WERI-Rb-1 (cell line): ENCODE results near the gene RRP1.

ENCODE experiments used
- DNase-seq: peaks from one replicate; pipeline ENCODE4 v3.0.0-alpha.2; 2020
- H3K27ac ChIP-seq: fragments of 250-450 bp; sonication (Bioruptor Pico); 2 replicates; pipeline ENCODE4 v1.5.1; 2020; ENCODE audit warnings: mild to moderate bottlenecking, moderate library complexity
- H3K27me3 ChIP-seq: fragments of 250-450 bp; sonication (Bioruptor Pico); 2 replicates; pipeline ENCODE4 v1.5.1; 2021; ENCODE audit warnings: mild to moderate bottlenecking, low read depth, moderate library complexity; ENCODE audit not compliant: insufficient read depth, severe bottlenecking
- H3K36me3 ChIP-seq: fragments of 250-450 bp; sonication (Bioruptor Pico); 2 replicates; pipeline ENCODE4 v1.5.1; 2020; ENCODE audit warnings: mild to moderate bottlenecking, moderate library complexity
- H3K4me3 ChIP-seq: 2 replicates; pipeline ENCODE4 v1.5.1; 2011; ENCODE audit warnings: low read depth, mild to moderate bottlenecking, control low read depth, low read length
- H3K9me3 ChIP-seq: fragments of 250-450 bp; sonication (Bioruptor Pico); 2 replicates; pipeline ENCODE4 v1.5.1; 2021; ENCODE audit warnings: mild to moderate bottlenecking, moderate library complexity; ENCODE audit not compliant: severe bottlenecking
- TF ChIP-seq, protein P1 (sequence below): IDR thresholded peaks from 2 replicates; pipeline ENCODE4 v1.5.1; 2011; ENCODE audit warnings: low read depth, mild to moderate bottlenecking, control low read depth, inconsistent platforms, low read length

RRP1 gene

DNA sequence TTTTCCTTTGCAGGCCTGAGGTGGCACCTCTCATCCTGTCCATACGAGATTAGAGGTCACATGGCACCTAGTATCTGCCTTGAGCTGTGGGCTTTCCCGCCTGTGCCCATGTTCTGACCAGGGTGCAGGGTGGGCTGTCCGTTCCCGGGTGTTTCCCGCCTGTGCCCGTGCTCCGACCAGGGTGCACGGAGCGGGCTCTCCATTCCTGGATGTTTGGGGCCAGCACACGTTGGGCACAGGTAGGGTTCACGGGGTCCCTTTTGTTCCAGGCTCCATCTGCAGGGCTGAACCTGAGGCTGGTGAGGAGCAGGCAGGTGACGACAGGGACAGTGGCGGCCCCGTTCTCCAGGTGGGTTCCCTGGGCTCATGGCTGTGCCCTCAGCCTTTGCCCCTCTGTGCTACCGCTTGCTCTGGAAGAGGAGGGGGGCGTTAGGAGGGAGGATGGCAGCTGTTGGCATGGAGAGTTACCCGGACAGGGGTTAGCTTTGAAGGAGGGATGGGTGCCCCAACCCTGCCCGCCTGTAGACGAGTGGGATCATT lies 10.0 kb downstream of the RRP1 start:
- Histone ChIP-seq H3K27ac (no peak overlapping the region), H3K27me3 (no peaks in the 10 kb centered on the region), H3K4me3 (no peak overlapping the region), H3K9me3 (no peaks in the 10 kb centered on the region), H3K36me3 (peaks cover 99% of the 10 kb centered on the region)
- TF ChIP-seq, protein P1, sequence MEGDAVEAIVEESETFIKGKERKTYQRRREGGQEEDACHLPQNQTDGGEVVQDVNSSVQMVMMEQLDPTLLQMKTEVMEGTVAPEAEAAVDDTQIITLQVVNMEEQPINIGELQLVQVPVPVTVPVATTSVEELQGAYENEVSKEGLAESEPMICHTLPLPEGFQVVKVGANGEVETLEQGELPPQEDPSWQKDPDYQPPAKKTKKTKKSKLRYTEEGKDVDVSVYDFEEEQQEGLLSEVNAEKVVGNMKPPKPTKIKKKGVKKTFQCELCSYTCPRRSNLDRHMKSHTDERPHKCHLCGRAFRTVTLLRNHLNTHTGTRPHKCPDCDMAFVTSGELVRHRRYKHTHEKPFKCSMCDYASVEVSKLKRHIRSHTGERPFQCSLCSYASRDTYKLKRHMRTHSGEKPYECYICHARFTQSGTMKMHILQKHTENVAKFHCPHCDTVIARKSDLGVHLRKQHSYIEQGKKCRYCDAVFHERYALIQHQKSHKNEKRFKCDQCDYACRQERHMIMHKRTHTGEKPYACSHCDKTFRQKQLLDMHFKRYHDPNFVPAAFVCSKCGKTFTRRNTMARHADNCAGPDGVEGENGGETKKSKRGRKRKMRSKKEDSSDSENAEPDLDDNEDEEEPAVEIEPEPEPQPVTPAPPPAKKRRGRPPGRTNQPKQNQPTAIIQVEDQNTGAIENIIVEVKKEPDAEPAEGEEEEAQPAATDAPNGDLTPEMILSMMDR, result no peak
- no peak for DNase-seq

DNA sequence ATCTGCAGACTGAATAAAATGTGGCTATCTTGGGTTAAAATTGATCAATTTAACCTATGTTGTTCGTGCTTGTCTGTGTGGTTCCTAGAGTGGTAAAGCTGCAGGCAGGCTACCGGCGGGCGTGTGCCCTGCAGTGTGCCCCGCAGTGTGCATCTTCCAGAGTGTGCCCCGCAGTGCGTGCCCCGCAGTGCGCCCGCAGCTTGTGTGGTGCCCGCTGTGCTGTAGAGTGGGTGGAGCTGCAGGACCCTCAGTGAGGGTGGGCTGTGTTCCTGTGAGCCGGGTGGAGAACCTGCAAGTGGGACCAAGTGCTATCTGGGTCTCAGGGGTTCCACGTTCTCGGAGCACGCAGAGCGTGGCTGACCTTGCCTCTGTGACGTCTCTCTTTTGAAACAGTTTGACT lies 10.7 kb downstream of the RRP1 start:
- Histone ChIP-seq H3K4me3 (no peak overlapping the region), H3K27ac (no peak overlapping the region), H3K9me3 (no peaks in the 10 kb centered on the region), H3K36me3 (peaks cover 98% of the 10 kb centered on the region), H3K27me3 (no peaks in the 10 kb centered on the region)
- no peak for DNase-seq
- TF ChIP-seq, protein P1, result no peak

DNA sequence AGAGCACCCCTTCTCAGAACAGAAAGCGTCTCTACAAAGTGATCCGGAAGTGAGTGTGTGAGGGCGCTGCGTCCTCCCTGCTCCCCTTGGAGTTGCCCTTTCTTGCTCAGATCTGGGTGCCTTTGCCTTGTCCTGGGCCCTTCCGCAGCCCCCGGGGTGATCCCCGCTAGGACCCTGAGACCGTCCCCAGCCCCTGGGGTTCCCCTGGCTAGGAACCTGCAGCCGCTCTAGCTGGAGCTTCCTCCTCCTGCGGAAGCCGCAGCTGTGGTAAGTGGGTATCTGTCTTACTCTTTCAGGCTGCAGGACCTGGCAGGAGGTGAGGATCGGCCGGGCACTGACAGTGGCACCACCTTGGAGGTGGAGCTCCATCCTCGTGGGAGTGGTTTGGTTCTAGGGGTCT lies 11.2 kb downstream of the RRP1 start:
- DNase-seq, result no peak
- TF ChIP-seq, protein P1, result no peak
- Histone ChIP-seq H3K27me3 (no peaks in the 10 kb centered on the region), H3K4me3 (no peak overlapping the region), H3K36me3 (peaks cover 97% of the 10 kb centered on the region), H3K27ac (no peak overlapping the region), H3K9me3 (no peaks in the 10 kb centered on the region)

DNA sequence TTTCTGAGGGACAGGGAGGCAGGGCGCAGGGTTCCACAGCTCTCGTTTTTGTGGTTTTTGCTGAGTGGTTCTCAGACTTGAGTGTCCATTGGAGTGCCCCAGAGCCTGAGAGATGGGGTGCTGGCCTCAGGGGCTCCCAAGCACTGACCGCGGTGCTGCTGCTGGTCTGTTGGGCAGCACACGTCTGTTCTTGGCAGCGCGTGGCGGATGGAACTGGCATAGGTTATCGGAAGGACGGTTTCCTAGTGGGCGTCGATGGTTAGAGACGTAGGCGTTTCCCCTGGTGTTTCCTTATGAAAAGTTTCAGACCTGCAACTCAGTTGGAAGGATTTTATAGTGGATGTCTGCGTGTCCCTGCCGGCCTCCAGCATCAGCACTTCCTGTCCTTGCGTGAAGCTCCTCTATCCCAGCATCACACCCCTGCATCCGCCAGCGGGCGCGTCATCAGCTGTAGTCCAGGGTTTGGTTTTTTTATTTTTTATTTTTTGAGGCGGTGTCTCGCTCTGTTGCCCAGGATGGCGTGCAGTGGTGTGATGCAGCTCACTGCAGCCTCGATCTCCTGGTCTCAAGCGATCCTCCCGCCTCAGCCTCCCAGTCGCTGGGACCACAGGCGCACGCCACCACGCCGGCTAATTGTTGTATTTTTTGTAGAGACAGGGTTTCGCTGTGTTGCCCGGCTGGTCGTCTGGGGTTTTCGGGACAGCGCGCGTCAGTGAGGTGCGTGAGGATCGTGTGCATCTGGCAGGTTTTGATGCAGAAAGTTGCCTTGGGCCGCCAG lies 11.8 kb downstream of the RRP1 start:
- peaks cover 96% of the 10 kb centered on the region for H3K36me3 ChIP-seq
- H3K9me3 ChIP-seq, result no peaks in the 10 kb centered on the region
- no peaks in the 10 kb centered on the region for H3K27me3 ChIP-seq
- TF ChIP-seq, protein P1, result no peak
- no peak for DNase-seq
- H3K27ac ChIP-seq, result no peak overlapping the region
- H3K4me3 ChIP-seq, result no peak overlapping the region

DNA sequence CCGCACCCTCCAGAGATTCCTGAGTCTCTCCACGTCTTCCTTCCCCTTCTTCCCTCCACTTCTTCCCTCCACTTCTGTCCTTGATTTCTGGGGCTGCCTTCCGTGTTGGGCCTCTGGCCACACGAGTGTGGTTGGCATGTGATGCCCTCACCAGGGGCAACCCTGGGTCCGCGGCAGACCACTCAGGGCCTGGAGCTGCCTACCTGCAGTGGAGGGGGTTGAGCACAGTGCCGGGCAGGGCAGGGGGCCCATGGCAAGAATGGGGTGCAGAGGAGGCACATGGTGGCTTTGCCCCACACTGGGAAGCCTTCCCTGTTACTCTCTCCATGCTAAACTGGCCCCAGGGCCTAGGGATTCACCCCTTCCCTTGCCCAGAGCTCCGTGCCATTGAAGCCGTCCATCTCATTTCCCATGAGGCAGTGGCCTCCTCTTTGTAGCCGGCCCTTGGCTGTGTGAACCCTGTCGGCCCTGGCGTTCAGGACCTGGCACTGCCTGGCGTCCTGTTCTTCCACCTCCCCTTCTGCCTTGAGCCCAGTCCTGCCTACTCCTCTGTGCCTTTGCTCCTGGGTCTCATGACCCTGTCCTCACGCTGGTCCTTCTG lies 13.4 kb downstream of the RRP1 start:
- TF ChIP-seq, protein P1, result no peak
- no peak for DNase-seq
- no peak overlapping the region for H3K4me3 ChIP-seq
- H3K27ac ChIP-seq, result no peak overlapping the region
- no peaks in the 10 kb centered on the region for H3K27me3 ChIP-seq
- H3K36me3 ChIP-seq, result peaks cover 84% of the 10 kb centered on the region
- H3K9me3 ChIP-seq, result no peaks in the 10 kb centered on the region
